Medulla oblongata (tissue), 1 donor: ENCODE results near the gene CFAP77.

Experiments
- DNase-seq: peaks from one replicate; pipeline ENCODE4 v3.0.0-alpha.2; 2015; ENCODE audit errors: extremely low spot score

Gene CFAP77

GRCh38 chr9:132451276-132451675 lies 41.3 kb downstream of the CFAP77 start:
- no peak for DNase-seq

- no peak for DNase-seq
Measured at GRCh38 chr9:132456241-132456640, 46.2 kb downstream of the CFAP77 start.

GRCh38 chr9:132457504-132458236 lies 47.7 kb downstream of the CFAP77 start:
- no peak for DNase-seq

GRCh38 chr9:132458432-132458831 lies 48.4 kb downstream of the CFAP77 start:
- no peak for DNase-seq

- DNase-seq, result no peak
Measured at GRCh38 chr9:132459661-132460060, 49.6 kb downstream of the CFAP77 start.

- no peak for DNase-seq
Measured at GRCh38 chr9:132460240-132460639, 50.2 kb downstream of the CFAP77 start.

GRCh38 chr9:132461281-132461896 lies 51.4 kb downstream of the CFAP77 start:
- DNase-seq, result no peak

GRCh38 chr9:132461971-132462370 lies 52.0 kb downstream of the CFAP77 start:
- DNase-seq, result no peak

GRCh38 chr9:132464547-132464946 lies 54.5 kb downstream of the CFAP77 start:
- peak; percentile 42 for DNase-seq

- DNase-seq, result no peak
Measured at GRCh38 chr9:132465131-132465635, 55.2 kb downstream of the CFAP77 start.

- no peak for DNase-seq
Measured at GRCh38 chr9:132472199-132472598, 62.2 kb downstream of the CFAP77 start.

GRCh38 chr9:132472599-132472998 lies 62.6 kb downstream of the CFAP77 start:
- no peak for DNase-seq

GRCh38 chr9:132474253-132474652 lies 64.2 kb downstream of the CFAP77 start:
- DNase-seq, result no peak

- DNase-seq, result no peak
Measured at GRCh38 chr9:132478353-132479050, 68.5 kb downstream of the CFAP77 start.

- DNase-seq, result no peak
Measured at GRCh38 chr9:132479733-132480132, 69.7 kb downstream of the CFAP77 start.

GRCh38 chr9:132481053-132481849 lies 71.2 kb downstream of the CFAP77 start:
- no peak for DNase-seq

- no peak for DNase-seq
Measured at GRCh38 chr9:132482196-132482813, 72.3 kb downstream of the CFAP77 start.

- no peak for DNase-seq
Measured at GRCh38 chr9:132485393-132485792, 75.4 kb downstream of the CFAP77 start.

- no peak for DNase-seq
Measured at GRCh38 chr9:132486706-132487350, 76.8 kb downstream of the CFAP77 start.

- DNase-seq, result no peak
Measured at GRCh38 chr9:132487351-132487791, 77.4 kb downstream of the CFAP77 start.
